HG02623 (cell line): ENCODE results near the gene LHX1.

Source experiments
- ATAC-seq: cut with Tn5 transposase; IDR thresholded peaks from one replicate; pipeline ENCODE4 v1.9.1; 2021; ENCODE audit warnings: moderate library complexity; ENCODE audit not compliant: unreplicated experiment

The LHX1 gene

DNA sequence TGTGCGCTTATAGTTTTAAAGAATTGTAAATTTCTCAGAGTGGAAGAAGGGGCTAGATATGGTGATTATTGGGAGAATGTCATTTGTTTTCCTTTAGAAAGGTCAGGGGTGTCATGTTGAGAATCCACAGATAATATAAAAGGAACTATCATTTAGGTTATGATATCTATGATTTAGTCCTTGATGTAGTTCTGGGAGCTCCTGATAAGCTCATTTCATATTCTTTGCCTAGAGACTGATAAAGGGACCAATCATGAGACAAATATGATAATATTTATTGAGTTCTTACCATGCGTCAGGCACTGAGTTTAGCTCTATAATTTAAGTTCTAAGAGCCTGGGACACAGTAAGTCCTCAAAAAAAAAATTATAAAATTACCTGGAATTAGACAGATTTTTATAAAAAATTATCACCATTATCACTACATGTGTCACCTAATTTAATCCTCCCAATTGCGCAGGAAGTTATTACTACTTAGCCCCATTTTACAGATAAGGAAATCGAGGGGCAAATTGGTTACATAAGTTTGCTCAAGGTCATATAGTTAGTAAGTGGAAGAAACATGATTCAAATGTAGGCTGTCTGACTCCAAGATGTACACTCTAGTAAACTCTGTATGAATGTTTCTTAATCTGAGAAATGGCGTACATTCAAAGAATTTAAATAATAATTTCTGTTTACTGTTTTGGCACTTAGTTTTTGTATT, 14.0 kb downstream of the LHX1 start:
- ATAC-seq: no peak

DNA sequence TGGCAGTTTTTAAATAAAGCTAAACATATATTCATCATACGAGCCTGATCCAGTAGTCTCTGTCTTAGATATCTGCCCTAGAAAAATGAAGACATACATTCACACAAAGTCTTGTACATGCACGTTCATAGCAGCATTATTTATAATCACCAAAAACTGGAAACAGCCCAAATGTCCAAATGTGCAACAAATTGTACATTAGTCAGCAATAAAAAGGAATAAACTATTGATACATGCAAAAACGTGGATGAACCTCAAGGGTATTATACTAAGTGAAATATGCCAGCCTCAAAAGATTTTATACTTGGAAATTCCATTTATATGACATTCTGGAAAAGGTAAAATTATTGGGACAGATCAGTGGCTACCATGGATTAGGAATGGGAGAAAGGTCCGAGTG, 34.2 kb downstream of the LHX1 start:
- ATAC-seq: no peak

DNA sequence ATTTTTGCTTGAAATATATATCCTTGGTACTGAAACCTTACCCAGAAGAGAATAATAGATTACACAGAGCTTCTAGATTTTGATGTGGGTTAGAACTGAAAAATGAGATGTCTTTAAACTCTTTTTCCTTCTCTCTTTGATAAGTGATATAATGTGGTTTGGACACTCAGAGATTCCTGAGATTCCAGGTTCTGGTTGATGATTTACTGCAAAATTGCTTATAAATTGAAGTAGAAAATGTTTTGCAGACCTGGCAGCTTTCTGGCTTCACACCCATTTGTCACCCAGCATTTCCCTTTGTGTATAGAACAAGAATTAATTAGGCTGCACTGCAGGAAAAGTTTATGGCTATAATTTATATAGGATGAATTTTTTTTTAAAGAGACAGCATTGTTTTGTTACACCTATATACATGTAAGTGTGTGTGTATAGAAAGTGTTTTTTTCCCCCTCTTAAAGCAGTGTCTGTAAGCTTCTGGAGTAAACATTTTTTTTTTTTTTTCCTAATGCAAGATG, 35.0 kb downstream of the LHX1 start:
- ATAC-seq: no peak

DNA sequence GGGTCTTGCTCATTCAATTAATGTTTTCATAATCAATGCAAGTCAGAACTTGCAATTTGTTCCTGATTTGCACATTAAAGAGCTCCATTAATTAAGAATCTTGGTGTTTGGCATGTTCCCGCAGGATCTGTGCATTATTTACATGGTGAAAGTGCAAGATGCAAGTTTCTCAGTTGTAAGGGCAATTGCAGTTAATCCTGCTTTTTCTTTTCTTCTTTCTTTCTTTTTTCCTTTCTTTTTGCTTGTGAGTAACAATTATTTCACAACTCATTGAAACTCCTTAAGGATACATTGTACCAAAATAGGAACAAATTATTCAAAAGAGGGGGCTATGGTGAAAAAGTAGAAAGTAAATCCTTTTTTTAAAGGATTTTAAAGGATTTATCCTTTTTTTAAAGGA, 35.6 kb downstream of the LHX1 start:
- ATAC-seq: no peak

DNA sequence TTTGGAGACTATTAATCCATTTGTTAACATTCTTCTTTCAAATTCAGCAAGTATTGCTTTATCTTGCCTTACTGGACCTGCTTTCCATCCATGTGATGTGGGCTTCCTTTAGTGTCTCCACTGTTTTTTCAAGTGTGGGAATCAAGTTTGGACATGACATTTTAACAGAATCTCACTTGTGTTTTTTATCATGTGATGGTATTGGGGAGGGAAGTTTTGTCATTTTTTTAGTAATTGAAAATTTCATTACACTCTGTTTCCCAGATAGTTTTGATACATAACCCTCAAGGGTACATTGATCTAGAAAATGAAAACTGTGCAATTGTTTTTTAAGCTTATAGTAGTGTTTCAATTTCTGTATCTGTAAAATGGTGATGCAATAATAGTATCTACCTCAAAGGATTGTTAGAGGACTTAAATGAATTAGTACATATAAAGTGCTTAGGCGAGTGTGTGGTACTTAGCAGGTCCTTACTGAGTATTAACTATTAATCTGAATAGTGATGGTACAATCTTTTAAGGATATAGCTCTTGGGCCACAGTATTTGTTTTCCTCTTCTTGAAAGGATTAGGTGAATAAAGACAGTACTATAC, 38.7 kb downstream of the LHX1 start:
- no peak for ATAC-seq

DNA sequence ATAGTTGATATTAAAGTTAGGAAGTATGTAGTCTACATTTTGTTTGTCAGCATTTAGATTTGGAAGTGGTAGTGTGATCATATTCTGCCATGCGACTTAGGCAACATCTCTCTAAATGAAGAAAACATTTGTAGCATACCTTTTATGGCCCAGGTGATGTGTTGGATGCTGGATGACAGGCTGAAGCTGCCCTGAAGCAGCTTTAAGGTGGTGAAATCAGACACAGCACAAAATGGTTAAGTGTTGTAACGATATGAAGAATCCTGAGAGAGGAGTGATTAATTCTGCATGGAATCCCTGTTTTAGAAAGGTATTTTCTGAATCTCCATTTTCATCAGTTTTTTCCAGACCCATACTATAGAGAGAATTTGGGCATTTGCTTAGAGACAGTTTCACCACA, 39.8 kb downstream of the LHX1 start:
- no peak for ATAC-seq

DNA sequence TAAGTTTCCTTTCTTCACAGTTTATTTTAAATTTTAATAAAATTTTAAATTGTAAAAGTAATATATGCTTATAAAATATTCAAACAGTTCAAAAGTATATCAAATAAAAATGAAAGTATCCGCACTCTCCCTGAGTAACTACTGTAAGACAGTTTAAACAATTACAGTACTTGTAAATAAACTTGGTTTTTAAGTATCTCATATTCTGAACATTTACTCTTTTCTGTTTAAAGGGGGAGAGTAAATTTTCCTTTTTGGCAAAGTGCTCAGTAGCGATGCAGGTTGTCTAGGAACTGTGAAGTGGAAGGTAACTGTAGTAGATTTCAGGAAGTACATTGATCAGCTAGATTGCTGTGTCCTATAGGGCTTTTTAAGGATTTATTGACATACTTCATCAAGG, 40.3 kb downstream of the LHX1 start:
- no peak for ATAC-seq

DNA sequence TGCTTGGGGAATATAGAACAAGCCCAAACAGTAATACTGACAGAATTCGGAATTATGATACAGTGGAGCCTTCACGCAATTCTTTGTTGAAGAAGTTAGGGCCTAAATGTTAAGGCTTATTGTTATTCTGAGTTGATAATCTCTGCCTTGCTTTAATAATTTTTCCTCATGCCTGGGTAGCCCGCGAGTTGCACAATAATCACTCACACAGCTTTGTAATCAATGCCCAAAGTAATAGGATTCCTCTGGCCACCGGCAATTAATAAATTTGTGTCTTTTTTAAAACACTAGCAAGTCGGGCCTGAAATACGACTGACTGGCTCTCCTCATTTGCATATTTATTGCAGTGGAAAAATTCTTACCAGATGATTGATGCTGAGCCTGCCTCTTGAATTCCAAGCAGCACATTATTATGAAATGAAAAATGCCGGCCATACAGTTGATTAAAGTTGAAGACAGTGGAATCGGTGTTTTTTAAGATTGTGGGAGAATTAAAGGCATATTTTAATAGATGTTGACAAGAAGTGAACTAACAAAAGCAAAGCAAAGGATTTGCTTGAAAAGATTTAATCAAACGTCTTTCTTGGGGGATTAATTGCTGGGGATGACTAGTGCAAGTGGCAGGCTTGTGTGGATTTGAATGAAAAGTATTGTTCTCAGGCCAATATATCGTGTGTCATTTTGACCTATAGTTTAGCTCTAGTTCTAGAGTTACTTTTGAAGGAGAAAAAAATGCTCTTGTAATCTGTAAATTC, 41.7 kb downstream of the LHX1 start:
- no peak for ATAC-seq

DNA sequence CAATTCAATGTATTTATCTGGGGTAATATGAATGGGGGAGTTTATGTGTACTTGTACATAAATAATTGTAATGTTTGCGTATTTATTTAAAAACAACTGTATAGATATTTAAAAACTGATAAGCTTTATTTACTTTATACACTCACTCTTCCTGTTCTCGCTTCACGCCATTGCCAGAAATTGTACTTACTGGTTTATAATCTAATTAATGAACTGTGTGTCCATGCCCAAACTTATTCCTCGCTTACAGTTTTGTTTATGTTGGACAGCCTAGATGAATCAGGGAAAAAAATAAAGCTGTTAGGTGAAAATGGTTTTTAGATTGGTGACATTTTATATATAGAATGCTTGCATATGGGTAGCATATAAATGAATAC, 42.3 kb downstream of the LHX1 start:
- ATAC-seq: no peak

DNA sequence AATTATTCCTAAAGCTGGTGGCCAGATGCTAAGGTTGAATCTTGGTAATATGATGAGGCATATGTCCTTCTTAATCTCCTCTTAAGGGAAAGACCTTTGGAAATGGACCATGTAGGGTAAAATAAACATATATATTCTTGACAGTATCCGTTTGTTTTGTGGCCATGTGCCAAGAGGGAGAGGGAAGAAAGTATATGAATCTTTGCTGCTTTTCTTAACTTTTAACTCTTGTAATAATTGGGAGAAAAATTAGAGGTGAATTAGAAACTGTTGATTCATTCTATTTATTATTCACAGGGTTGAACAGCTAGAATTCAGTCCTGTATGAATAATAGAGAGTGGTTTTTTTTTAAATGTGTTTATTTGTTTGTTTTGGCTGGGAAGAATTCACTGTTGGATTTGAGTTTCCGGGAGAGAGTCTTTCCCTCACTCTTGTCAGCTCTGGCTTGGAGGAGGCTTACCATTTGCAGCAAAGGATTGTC, 43.0 kb downstream of the LHX1 start:
- ATAC-seq: no peak

DNA sequence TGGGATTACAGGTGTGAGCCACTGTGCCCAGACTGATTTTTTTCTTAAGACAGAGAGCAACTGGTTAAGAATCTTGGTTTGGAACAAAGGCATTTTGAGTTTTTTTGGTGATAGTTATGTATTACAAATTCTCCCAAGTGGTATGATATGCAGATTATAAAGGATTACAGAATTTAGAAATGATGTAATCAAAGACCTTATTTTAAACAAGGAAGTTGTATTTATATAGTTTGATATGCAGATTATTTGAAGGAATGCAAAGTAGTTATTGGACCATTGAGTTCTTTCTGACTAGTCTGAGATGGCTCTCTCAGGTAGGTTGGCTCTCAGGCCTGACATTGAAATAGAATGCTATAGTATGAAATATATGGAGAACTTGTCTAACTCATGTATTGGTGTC, 46.3 kb downstream of the LHX1 start:
- no peak for ATAC-seq

DNA sequence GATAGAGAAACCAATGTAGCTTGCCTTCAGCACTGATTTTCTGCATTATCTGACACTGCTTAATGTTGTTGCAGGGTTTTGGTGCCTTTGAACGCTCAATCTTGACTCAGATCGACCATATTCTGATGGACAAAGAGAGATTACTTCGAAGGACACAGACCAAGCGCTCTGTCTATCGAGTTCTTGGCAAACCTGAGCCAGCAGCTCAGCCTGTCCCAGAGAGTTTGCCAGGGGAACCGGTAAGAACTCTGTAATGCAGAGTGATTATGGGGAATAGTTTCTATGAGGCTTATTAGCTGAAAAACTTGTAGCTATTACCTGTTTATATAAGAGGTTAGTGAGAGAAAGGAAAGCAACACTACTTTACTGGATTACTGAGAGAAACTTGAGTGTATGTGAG, 51.9 kb downstream of the LHX1 start:
- no peak for ATAC-seq

DNA sequence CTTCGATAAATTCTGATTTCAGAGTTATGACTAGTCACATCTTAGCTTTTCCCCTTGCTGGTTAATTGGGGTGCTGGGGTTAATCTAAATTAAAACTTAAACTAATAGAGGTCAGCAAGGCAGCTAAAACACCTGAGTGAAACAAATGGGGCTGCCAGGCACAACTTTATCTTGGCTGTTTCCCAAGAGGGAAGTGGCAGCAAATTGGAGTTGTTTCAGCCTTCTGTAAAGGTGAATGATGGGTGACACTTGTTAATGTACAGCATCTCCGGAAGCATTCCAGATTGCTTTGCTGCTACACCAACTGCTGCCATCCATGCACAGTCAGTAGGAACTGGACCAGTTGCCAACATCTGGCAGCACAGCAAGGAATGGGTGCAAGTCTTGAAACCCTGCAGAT, 55.4 kb downstream of the LHX1 start:
- ATAC-seq: no peak

DNA sequence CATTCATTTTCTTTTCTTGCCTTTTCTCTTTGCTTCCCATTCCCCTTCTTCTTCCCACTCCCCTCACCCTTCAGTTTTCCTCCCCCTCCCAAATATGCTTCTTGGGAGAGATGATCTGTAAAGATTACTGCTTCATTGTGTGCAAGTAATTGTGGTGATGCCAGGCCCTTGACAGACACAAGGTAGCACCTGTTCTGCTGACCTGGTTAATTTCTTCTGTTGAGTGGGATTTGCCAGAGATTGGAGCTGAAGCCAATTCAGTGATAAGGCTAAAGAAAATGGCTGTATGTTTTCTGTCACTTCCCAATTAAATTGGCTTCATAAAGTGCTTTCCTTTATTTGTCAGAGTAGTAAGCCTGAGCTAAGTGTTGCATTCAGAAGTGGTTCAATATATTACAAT, 56.0 kb downstream of the LHX1 start:
- no peak for ATAC-seq
